GM19324 (cell line): ENCODE results near the gene ARHGAP23.

ENCODE experiments used
- ATAC-seq: cut with Tn5 transposase; IDR thresholded peaks from one replicate; pipeline ENCODE4 v1.9.1; 2021; ENCODE audit warnings: mild to moderate bottlenecking, moderate library complexity; ENCODE audit not compliant: unreplicated experiment, low FRiP score

The ARHGAP23 gene

GRCh38 chr17:38428112-38428642, at the start of gene ARHGAP23:
Gene ARHGAP23, plus strand, starts transcription at chr17:38428464. Its CDS starts 22 bp downstream, at chr17:38428486.
- no peak for ATAC-seq

GRCh38 chr17:38379448-38379847, 48.8 kb upstream of the ARHGAP23 start:
- ATAC-seq, result no peak

GRCh38 chr17:38395090-38395489, 33.2 kb upstream of the ARHGAP23 start:
- ATAC-seq, result no peak

- no peak for ATAC-seq
These were observed 31.0 kb upstream of the ARHGAP23 start for GRCh38 chr17:38397227-38397626.

GRCh38 chr17:38400286-38400685, 28.0 kb upstream of the ARHGAP23 start:
- ATAC-seq, result no peak

- ATAC-seq, result no peak
These were observed 26.8 kb upstream of the ARHGAP23 start for GRCh38 chr17:38401459-38401858.

- ATAC-seq, result no peak
These were observed 25.4 kb upstream of the ARHGAP23 start for GRCh38 chr17:38402897-38403296.

GRCh38 chr17:38403491-38403890, 24.8 kb upstream of the ARHGAP23 start:
- ATAC-seq, result no peak

GRCh38 chr17:38404174-38404943, 23.9 kb upstream of the ARHGAP23 start:
- no peak for ATAC-seq

- no peak for ATAC-seq
These were observed 22.6 kb upstream of the ARHGAP23 start for GRCh38 chr17:38405654-38406053.

GRCh38 chr17:38410201-38410600, 18.1 kb upstream of the ARHGAP23 start:
- no peak for ATAC-seq

GRCh38 chr17:38415250-38416194, 12.7 kb upstream of the ARHGAP23 start:
- ATAC-seq, result no peak

- ATAC-seq, result no peak
These were observed 11.4 kb upstream of the ARHGAP23 start for GRCh38 chr17:38416840-38417209.

GRCh38 chr17:38417210-38417951, 10.9 kb upstream of the ARHGAP23 start:
- no peak for ATAC-seq

GRCh38 chr17:38418062-38418692, 10.1 kb upstream of the ARHGAP23 start:
- no peak for ATAC-seq

- ATAC-seq, result no peak
These were observed 9.4 kb upstream of the ARHGAP23 start for GRCh38 chr17:38418693-38419507.

GRCh38 chr17:38419508-38419981, 8.7 kb upstream of the ARHGAP23 start:
- ATAC-seq, result no peak

GRCh38 chr17:38420518-38420917, 7.7 kb upstream of the ARHGAP23 start:
- no peak for ATAC-seq

GRCh38 chr17:38421171-38421841, 7.0 kb upstream of the ARHGAP23 start:
- ATAC-seq, result no peak
